ENCODE measurements around the gene CACNG5. TPM values are rescaled to one million over a fixed set of nuclear protein-coding genes. Genes with fewer than 3 reads are reported as not detected.

CACNG5 gene
- total and polyA plus RNA-seq, 2 donors (not counting 1 experiment from before 2014, with no cell fraction given): not detected

- Histone ChIP-seq H3K27me3 (replicated peaks in 1 of 4; ENCODE audit: control extremely low read depth in 1 of 4, control insufficient read depth in 3 of 4, insufficient read depth in 4 of 4, low read length in 3 of 4) (peaks cover 0 to 3% (median 0%) of the 10 kb centered on the region in 4 experiments), H3K4me3 (ENCODE audit: control extremely low read depth in 1 of 5, extremely low read depth in 1 of 5, insufficient read depth in 1 of 5, low read depth in 2 of 5, low read length in 4 of 5) (no peak overlapping the region), H3K27ac (ENCODE audit: low read length in 2 of 2) (no peak overlapping the region), H3K9ac (ENCODE audit: low read length) (no peak overlapping the region), H4K20me1 (ENCODE audit: control insufficient read depth, insufficient read depth, low read length, poor library complexity, severe bottlenecking) (no peaks in the 10 kb centered on the region), H3K79me2 (ENCODE audit: control insufficient read depth, insufficient read depth, low read length) (no peaks in the 10 kb centered on the region), H3K4me2 (replicated peaks; ENCODE audit: low read depth, low read length, poor library complexity, severe bottlenecking) (no peak overlapping the region), H2AFZ (ENCODE audit: insufficient read depth, low read depth, low read length, poor library complexity, severe bottlenecking) (no peak overlapping the region), H3K36me3 (replicated peaks in 1 of 2; ENCODE audit: control extremely low read depth in 1 of 2, control insufficient read depth in 1 of 2, extremely low read depth in 1 of 2, insufficient read depth in 2 of 2, low read length in 1 of 2) (no peaks in the 10 kb centered on the region), H3K9me3 (ENCODE audit: control extremely low read depth in 1 of 3, control insufficient read depth in 2 of 3, insufficient read depth in 1 of 3, low read length in 2 of 3) (peaks cover 0 to 9% (median 4%) of the 10 kb centered on the region in 3 donors), H3K4me1 (ENCODE audit: control insufficient read depth in 2 of 2, insufficient read depth in 2 of 2, low read length in 2 of 2) (no peaks in the 10 kb centered on the region)
- Mint-ChIP-seq H3K4me1 (no peaks in the 10 kb centered on the region), H3K9me3 (ENCODE audit: insufficient read depth) (no peaks in the 10 kb centered on the region), H3K4me3 (no peak overlapping the region), H3K27ac (no peak overlapping the region), H3K27me3 (peaks cover 16% of the 10 kb centered on the region)
- WGBS (ENCODE audit: insufficient coverage): 76% methylated on average over 4 of the region's 8 CpGs
- ChIA-PET POLR2A (no interaction called here), CTCF (no interaction called here)
- DNase-seq: no peak
- intact Hi-C loops (cut with micrococcal nuclease): no loop called here
- ATAC-seq (ENCODE audit: low read depth): no peak
- TF ChIP-seq EZH2 (IDR thresholded peaks at IDR 0.05; ENCODE audit: borderline replicate concordance, insufficient read depth, low read depth, low read length, poor library complexity, severe bottlenecking): no peak
- TF ChIP-seq, protein P1, sequence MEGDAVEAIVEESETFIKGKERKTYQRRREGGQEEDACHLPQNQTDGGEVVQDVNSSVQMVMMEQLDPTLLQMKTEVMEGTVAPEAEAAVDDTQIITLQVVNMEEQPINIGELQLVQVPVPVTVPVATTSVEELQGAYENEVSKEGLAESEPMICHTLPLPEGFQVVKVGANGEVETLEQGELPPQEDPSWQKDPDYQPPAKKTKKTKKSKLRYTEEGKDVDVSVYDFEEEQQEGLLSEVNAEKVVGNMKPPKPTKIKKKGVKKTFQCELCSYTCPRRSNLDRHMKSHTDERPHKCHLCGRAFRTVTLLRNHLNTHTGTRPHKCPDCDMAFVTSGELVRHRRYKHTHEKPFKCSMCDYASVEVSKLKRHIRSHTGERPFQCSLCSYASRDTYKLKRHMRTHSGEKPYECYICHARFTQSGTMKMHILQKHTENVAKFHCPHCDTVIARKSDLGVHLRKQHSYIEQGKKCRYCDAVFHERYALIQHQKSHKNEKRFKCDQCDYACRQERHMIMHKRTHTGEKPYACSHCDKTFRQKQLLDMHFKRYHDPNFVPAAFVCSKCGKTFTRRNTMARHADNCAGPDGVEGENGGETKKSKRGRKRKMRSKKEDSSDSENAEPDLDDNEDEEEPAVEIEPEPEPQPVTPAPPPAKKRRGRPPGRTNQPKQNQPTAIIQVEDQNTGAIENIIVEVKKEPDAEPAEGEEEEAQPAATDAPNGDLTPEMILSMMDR (IDR thresholded peaks at IDR 0.05): no peak
These were observed 12.9 kb upstream of the CACNG5 start for GRCh38 chr17:66822009-66822408.

DNA sequence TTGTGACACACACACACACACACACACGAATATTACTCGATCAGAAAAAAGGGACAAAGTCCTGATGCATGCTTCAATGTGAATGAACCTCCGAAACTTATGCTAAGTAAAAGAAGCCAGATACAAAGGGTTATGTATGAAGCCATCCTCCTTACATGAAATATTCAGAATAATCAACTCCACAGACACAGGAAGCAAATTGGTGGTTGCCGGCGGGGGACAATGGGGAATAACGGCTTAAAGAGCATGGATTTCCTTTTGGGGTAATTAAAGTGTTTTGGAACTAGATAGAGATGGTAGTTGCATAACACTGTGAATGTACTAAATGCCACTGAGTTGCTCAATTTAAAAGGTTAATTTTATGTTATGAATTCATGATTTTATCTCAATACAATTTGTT lies 8.1 kb upstream of the CACNG5 start:
- intact Hi-C loops (cut with micrococcal nuclease): no loop called here
- no peak overlapping the region for H3K4me3 Mint-ChIP-seq
- H3K4me1 Mint-ChIP-seq: no peaks in the 10 kb centered on the region
- Histone ChIP-seq H3K4me2 (replicated peaks; ENCODE audit: low read depth, low read length, poor library complexity, severe bottlenecking) (no peak overlapping the region), H3K9me3 (ENCODE audit: control extremely low read depth in 1 of 3, control insufficient read depth in 2 of 3, insufficient read depth in 1 of 3, low read length in 2 of 3) (peaks cover 0 to 10% (median 0%) of the 10 kb centered on the region in 3 donors), H3K4me3 (ENCODE audit: control extremely low read depth in 1 of 5, extremely low read depth in 1 of 5, insufficient read depth in 1 of 5, low read depth in 2 of 5, low read length in 4 of 5) (no peak overlapping the region), H2AFZ (ENCODE audit: insufficient read depth, low read depth, low read length, poor library complexity, severe bottlenecking) (no peak overlapping the region), H3K79me2 (ENCODE audit: control insufficient read depth, insufficient read depth, low read length) (no peaks in the 10 kb centered on the region), H3K27me3 (replicated peaks in 1 of 4; ENCODE audit: control extremely low read depth in 1 of 4, control insufficient read depth in 3 of 4, insufficient read depth in 4 of 4, low read length in 3 of 4) (peaks cover 0 to 27% (median 7%) of the 10 kb centered on the region in 4 experiments), H3K36me3 (replicated peaks in 1 of 2; ENCODE audit: control extremely low read depth in 1 of 2, control insufficient read depth in 1 of 2, extremely low read depth in 1 of 2, insufficient read depth in 2 of 2, low read length in 1 of 2) (no peaks in the 10 kb centered on the region), H3K4me1 (ENCODE audit: control insufficient read depth in 2 of 2, insufficient read depth in 2 of 2, low read length in 2 of 2) (no peaks in the 10 kb centered on the region), H4K20me1 (ENCODE audit: control insufficient read depth, insufficient read depth, low read length, poor library complexity, severe bottlenecking) (no peaks in the 10 kb centered on the region), H3K9ac (ENCODE audit: low read length) (no peak overlapping the region), H3K27ac (ENCODE audit: low read length in 2 of 2) (no peak overlapping the region)
- H3K27ac Mint-ChIP-seq: no peak overlapping the region
- H3K9me3 Mint-ChIP-seq (ENCODE audit: insufficient read depth): no peaks in the 10 kb centered on the region
- CTCF ChIA-PET: no interaction called here
- DNase-seq: no peak
- TF ChIP-seq EZH2 (IDR thresholded peaks at IDR 0.05; ENCODE audit: borderline replicate concordance, insufficient read depth, low read depth, low read length, poor library complexity, severe bottlenecking): no peak
- TF ChIP-seq, protein P1 (IDR thresholded peaks at IDR 0.05): no peak
- no peak for ATAC-seq (ENCODE audit: low read depth)
- POLR2A ChIA-PET: no interaction called here
- peaks cover 49% of the 10 kb centered on the region for H3K27me3 Mint-ChIP-seq
- no CpG with 5 or more reads among the region's 6 CpGs for WGBS (ENCODE audit: insufficient coverage)
